Measurements from ENCODE around the gene MAPK4. TPM values are rescaled to one million over a fixed set of nuclear protein-coding genes. Genes with fewer than 3 reads are reported as not detected.

MAPK4 gene
- polyA plus RNA-seq, 1 donor = 10.9 TPM

DNA sequence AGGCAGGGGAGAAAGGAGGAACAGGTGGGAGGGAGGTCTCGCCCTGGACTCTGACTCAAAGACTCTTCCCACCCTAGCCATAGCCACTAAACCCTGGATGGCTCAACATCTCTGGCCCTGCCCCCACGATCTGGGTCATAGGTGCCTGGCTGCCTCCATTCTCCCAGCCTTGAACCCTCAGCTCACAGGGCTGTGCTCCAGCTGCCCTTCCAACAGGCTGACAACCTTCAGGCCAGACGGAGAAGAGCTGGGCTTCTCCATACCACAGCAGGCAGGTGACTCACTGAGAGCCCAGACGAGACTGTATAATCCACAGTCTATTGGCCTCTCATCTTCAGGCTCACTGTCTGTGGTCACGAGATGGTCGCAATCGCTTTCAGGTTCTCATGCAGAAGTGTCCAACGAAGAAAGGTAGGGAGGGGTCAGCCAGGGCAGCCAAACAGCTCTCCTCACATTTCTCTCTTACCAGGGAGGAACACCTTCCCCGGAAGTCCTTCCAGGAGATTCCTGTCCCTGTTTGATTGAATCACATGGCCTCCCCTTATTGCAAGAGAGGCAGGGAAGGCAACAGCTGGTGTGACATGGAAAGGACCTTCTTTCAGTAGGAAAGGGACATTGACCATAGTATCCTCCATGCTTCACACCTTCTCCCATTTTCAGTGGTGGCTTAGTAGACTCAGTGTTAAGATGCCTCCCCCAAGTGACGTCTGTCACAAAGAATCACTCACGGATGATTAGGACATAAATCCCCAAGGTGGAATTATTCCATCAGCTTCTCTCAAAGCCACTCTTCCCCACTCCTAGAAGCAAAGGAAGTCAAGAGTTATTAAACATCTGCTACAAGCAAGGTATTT, 159.8 kb downstream of the MAPK4 start:
- no peak for DNase-seq (ENCODE audit: low read depth)

DNA sequence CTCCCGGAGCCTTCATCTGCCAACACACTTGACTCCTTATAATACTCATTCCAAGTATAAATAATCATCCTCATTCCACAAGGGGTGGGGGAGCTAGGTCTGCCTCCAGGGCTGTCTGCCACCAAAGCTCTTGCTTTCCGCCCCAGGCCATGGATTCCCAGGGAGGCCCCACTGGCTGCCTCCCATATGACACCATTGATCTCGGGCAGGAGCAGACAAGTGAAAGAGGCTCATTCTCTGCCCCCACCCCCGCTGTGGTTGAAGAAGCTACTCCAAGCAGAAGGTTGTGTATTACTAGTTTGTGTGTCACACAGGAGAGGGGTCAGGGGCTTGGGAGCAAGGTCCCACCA, 160.4 kb downstream of the MAPK4 start:
- DNase-seq (ENCODE audit: low read depth) = no peak

DNA sequence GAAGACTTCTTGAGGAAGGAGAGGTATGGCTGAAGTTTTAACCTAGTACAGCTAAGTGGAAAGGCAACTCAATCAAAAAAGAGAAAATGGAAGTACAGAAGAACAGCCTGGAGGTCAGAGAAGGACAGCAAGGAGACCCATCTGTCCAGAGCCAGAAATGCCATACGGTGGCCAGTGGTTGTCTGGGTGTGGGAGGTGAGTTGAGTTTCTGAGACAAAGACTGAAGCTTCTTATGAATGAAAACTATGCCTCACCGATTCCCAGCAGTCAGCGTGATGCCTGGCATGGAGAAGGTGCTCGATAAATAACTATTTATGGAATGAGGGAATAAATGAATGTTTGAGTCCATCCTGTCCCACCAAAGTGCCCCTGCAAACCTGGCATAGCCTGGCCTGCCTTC, 161.1 kb downstream of the MAPK4 start:
- no peak for DNase-seq (ENCODE audit: low read depth)

DNA sequence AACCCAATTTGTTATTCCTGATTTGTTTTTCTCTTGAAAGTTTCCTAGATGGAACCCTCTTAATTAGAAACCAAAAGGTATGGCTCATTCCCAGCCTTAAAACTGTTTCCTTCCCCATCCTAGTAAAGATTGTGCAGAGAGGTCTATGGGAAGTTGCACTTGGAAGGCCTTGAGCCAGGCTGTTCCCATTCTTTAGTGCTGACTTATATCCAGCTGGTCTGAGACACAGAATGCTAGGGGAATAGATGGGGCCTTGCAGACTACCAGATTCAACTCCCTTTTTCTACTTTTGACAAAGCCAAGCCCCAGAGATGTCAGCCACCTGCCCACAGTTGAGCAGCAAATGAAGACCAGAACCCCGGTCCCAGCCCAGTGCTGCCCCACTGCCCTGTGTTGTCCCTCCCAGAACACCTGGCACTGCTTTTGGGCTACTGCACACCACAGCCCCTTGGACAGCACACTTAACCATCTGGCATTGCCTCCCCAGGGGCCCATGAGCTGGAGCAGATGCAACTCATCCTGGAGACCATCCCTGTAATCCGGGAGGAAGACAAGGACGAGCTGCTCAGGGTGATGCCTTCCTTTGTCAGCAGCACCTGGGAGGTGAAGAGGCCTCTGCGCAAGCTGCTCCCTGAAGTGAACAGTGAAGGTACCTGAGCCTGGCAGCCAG, 161.7 kb downstream of the MAPK4 start:
- peak; percentile 9 for DNase-seq (ENCODE audit: low read depth)

DNA sequence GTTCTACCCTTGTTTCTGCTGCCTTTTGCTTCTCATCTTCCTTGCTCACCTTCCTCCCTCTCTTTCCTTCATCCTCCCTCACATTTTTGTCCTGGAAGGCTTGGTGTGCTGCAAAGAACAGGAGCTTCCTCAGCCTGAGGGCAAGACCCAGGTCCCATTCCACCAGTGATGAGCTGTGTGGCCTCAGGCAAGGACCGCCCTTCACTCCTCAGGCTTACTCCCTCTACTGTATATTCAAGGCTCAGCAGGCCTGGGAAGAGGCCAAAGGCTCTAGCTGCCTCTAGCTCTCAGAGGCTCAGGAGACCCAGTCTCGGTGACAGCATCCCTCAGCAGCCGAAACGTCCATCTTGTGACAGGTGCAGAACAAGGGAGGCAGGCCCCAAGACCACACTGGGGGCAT, 162.4 kb downstream of the MAPK4 start:
- DNase-seq (ENCODE audit: low read depth) = no peak

DNA sequence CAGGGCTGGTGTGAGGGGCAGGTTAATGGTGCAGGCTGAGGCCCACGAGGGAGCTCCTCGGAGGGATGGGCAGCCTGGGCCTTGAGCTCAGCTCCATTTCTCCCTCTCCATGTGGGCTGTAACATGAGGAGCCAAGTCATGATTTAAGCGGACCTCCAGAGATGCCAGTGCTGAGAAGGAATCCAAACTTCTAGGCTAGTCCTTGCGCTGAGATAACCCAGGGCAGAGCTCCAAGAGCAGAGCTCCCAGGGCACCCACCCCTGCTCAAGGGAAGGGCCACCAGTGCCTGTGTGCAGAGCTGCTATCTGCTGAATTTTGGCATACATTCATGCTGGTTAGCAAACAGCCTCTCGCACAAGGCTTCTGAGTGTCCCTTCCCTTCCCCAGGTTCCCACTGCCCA, 164.9 kb downstream of the MAPK4 start:
- DNase-seq (ENCODE audit: low read depth) = no peak

DNA sequence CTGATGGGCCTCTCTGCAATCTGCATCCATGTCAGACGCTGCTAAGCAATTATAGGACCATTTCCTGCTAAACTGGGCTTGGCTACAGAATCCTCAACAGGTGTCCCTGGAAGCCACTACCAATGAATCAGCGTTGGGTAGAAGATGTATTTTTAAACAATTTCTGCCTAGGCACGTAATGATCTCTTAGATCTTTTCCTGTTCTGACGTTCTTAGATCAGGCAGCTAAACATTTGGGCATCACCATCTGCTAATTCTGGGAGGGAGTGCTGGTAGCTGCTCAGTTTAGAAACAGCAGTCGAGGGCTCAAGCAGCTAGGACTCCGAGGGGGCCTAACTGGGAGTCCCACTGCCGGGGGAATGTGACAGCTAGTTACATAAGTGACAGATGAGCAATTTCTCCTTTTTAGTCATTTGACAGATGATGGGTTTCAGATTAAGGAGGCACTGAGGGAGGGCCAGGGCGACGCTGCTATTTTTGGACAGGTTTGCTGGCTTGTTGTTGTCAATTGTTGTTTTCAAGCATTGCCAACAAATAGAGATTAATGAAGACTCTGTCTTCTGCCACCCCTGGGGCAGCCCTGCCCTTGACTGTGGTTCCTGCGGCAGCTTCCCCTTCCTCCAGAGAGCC, 167.2 kb downstream of the MAPK4 start:
- DNase-seq (ENCODE audit: low read depth) = no peak

DNA sequence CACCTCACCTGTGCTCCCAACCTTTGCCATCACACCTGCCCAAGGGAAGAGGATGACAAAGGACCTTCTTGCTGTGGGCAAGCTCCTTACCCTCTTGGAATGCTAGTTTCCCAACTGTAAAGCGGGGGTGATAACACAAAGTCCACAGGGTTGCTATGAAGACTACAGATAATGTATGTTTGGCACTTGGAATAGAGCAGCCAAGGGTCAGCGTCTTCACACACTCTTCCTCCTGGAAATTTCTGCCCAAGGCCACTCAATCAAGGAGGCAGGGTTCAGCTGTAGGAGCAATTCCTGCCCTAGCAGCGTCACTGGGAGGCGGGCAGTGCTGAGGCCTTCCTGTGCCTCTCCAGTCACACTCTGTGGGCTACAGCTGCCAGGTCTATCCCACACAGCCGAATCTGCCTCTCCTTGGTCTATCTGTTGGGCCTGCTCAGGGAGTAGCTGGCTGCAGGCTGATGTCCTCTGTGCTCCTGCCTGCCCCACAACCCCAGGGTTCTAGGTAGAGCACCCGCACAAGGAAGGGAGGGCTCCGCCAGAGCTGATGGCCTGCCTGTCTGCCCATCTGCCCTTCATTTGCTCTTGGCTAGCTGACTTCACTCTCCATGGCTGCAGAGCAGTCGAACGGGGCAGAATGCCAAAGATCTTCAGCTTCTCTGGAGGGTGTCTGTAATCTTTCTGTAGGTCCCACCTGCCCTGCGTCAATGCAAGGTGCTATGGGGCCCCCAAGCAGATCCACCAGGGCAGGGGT, 168.0 kb downstream of the MAPK4 start:
- DNase-seq (ENCODE audit: low read depth) = no peak

DNA sequence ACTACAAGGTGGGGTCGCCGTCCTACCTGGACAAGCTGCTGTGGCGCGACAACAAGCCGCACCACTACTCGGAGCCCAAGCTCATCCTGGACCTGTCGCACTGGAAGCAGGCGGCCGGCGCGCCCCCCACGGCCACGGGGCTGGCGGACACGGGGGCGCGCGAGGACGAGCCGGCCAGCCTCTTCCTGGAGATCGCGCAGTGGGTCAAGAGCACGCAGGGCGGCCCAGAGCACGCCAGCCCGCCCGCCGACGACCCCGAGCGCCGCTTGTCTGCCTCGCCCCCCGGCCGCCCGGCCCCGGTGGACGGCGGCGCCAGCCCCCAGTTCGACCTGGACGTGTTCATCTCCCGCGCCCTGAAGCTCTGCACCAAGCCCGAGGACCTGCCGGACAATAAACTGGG, 169.5 kb downstream of the MAPK4 start:
- no peak for DNase-seq (ENCODE audit: low read depth)

DNA sequence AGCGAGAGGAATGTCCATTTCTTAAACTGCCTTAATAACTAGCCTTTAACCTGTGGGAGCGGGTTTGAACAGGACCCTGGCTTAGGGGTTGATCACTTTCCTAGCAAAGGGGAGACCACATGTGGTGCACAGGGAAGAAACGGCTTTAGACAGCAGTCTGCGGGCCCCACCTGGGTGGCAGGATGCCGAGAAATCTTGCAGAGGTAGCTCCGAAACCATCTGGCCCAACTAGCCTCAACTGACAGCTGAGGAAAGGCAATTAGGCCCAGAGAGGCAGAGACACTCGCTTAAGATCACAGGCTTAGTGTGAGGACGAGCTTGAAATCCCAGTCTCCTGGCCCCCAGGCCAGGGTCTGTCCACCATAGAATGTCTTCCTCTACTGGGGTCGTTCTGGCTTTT, 170.1 kb downstream of the MAPK4 start:
- DNase-seq (ENCODE audit: low read depth) = no peak

DNA sequence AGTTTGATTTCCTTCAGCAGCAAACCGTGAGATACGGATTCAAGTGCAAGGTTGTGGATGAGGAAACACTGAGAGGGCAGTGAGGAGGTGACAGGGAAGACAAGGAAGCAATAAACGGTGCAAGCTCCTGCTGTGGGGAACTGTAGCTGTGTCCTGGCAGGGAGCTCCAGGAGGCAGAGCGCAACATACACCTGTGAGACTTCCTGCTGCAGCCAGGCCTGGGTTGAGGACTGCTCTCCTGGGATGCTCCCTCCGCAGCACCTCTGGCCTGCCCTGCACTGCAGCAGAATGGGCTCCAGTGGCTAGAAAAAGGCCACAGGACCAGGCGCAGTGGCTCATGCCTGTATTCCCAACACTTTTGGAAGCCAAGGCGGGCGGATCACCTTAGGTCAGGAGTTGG, 174.5 kb downstream of the MAPK4 start:
- DNase-seq (ENCODE audit: low read depth) = no peak

DNA sequence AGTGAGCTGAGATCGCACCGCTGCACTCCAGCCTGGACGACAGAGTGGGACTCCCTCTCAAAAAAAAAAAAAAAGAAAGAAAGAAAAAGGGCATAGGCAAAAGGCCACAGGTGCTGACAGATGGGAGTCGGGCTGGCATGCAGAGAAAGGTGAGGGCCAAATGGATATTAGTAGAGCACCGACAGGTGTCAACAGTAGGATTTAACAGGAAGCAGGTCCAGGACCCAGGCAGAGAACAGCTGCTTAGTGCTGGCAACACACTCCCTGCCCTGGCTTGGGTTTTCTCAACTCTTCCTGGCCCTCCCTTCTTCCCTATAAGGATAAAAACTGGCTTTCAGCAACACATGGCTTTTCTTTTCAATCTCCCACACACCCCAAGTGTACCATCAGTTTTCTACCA, 175.0 kb downstream of the MAPK4 start:
- DNase-seq (ENCODE audit: low read depth) = no peak

DNA sequence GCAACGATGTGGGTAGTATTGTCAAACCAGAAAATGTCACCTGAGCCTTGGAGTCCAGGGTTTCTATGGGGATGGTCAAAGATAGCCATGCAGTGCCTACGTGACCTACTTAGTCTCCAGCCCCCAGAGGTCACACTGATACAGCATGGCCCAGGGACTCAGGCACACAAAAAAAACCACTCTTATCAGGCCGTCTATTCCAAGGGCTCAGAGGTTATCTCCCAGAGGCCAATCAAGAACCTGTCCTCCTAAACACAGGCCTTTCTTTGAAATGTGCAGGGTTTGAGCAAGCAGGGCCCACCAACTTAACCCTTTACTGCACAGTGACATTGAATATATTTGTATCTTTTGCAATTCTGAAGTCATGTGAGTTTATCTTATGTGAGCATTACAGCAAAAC, 177.2 kb downstream of the MAPK4 start:
- DNase-seq (ENCODE audit: low read depth) = no peak

DNA sequence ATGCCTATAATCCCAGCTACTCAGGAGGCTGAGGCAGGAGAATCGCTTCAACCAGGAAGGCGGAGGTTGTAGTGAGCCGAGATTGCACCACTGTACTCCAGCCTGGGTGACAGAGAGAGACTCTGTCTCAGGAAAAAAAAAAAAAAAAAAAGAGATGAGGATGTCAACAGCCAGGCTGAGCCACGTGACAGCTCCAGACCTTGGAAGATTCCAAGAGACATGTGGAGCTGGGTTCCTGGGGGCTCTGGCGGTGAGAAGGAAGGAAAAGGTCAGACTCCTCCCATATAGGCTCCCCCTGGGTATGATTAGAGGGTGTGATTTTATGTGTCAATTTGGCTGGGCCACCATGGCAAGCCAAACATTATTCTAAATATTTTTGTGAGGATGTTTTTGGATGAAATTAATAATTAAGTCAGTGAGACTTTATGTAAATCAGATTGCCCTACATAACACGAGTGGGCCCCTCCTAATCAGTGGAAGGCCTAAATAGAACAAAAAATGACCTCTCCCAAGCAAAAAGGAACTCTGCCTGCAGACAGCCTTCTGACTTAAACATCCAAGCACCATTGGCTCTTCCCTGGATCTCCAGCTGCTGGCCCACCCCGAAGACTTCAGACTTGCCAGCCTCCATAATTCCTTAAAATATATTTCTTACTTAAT, 178.3 kb downstream of the MAPK4 start:
- no peak for DNase-seq (ENCODE audit: low read depth)

DNA sequence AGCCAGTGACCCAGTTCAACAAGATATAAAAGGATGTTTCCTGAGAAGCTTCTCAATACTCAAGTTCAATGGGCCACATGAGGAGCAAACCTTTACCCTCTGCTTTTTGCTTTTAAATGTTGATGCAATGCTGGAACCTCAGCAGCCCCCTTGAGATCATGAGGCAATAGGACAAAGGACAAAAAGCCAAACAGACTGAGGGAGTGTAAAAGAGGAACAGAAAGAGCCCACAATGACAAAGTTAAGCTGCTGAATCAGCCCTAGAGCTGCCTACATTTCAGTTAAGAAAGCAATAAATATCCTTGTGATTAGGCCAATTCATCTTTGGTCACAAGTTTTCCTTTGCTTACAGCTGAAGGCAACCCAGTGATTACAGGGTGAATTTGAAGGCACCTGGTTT, 183.1 kb downstream of the MAPK4 start:
- no peak for DNase-seq (ENCODE audit: low read depth)

DNA sequence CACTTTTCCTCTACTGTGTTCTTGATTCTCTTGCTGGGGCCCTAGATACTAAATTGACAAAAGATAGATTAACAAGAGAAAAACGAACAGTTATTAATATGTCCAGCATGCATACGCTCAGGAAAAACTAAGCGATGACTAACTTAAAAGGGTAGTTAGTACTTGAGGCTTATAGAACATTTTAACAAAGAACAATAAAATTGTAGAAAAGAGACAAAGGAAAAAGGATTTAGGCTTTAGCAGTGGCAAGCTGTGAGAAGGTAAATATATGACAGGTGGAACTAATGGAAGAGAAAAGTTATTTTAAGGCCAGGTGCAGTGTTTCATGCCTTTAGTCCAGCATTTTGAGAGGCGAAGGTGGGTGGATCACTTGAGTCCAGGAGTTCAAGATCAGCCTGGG, 184.4 kb downstream of the MAPK4 start:
- DNase-seq (ENCODE audit: low read depth) = no peak

DNA sequence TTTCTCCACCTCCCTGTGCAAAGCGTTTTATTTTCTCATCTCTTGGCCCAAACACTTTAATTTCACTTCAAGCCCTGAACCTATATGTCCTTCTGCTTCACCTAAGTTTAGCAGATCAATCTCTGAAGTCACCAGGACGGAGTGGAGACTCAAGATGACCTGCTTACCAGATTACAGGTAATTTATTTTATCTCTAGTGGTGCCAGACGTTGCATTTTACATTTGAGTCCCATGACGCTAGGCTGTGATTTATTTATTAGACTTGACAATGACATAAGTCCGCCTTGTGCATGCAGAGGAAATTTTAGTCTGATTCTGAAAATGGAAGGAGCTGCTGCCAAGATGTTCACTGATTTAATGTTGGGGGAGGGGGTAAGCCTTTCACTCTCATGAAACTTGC, 186.1 kb downstream of the MAPK4 start:
- DNase-seq (ENCODE audit: low read depth) = no peak

DNA sequence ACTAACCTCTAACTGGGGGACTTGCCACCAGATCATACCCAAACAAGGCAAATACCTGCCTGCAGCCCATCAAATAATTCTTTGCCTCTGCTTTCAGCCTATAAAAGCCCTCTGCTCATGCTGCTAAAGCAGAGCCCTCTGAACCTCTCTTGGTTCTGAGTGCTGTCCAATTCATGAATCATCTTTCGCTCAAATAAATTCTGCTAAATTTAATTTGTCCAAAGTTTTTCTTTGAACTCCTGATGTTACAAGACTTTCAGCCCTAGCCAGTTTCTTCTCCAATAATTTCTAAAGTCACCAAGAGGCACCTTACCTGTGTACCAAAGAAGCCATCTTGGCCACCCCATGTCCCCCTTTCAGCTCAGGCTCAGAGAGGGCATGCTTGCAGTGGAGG, 188.0 kb downstream of the MAPK4 start:
- DNase-seq (ENCODE audit: low read depth) = no peak

DNA sequence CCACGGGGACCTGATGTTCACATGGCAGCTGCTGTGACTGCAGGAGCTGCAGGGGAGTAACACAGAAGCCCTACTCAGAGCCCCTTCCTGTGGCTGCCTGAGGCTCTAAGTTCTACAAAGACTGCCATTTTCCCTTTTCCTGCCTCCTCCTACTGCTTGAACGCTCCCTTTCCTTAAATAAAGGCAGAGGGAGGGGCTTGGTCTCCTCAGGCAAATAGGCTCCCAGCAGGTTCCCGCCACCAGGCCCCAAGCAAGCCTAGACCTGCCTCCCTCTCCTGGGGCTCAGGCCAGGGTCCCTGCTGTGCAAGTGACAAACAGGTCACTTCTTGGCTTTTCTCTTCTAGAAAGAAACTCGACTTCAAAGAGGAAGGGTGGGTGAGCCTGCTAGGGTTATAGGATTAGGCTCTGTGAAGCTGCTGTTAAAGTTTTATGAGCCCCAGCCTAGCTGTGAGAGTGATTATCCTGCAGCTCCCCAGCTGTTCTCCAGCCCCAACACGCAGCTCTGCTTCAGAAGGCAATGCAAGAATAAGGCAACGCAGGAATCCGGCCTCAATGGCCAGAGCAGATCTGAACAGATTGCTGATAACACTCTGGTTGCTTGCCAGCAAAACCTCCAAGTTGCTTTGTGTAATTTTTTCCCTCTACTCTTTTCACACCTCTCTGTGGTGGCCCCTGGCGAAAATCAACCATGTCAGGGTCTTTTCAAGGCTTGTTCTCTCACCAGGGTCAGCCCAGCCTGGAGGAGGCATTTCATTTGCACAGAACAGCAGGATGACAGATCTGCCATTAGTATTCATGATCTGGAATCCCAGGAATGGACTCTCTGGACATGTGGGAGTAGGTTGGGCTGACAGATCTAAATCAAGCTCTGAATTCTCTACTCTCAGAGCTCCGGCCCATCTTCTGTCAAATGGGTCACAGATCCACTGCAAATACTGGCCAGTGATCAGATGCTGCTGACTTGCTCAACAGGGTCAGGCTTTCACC, 188.6 kb downstream of the MAPK4 start:
- DNase-seq (ENCODE audit: low read depth) = no peak

DNA sequence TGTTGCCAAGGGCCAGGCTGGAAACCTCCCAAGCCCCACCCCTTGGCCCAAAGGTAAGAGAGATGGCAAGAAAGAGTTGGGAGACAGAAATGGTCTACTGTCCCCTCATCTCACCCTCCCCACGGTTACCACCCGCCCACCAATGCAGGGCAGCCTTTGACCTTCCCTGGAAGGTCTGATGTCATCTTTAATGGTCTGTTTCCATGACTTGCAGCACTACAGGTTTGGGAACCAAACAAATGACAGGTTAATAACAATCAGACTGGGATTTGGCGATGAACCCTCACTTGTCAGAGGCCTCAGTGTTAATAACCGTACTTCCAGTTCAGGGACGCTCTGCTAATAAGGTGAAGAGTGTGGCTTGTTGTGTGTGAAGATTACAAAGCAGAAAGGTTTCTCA, 189.5 kb downstream of the MAPK4 start:
- no peak for DNase-seq (ENCODE audit: low read depth)

DNA sequence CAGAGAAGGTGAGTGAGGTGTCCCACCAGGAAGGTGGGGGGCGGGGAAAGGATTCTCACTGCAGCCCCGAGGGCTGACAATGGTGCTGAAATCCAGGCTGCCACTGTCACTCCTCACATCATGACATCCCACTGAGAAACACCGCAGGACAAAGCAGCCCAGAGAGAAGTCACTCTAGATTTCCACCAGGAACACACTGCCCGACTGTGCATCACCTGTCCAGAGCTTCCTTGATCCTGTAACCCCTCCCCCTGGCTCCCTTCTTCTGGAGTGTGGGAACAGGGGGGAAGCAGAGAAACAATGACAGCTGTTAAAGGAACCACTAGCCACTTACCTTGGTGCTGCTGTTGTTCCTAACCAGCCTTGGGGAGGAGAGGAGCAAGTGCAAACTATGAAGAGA, 190.1 kb downstream of the MAPK4 start:
- no peak for DNase-seq (ENCODE audit: low read depth)
